Activated T-cell treated with anti-CD3 and anti-CD28 coated beads, Interleukin-2, amount 50 U/mL, for 24 hours (primary cell): ENCODE measurements around the gene ARHGEF35.

Source experiments
- DNase-seq: peaks from one replicate; pipeline ENCODE4 v3.0.0-alpha.2; 2020
- H3K27ac Mint-ChIP-seq: 2 replicates; pipeline ENCODE4 v1.8.0; 2020; ENCODE audit warnings: mild to moderate bottlenecking, mixed read lengths
- H3K27me3 Mint-ChIP-seq: 2 replicates; pipeline ENCODE4 v1.8.0; 2020; ENCODE audit warnings: mixed read lengths
- H3K36me3 Mint-ChIP-seq: 2 replicates; pipeline ENCODE4 v1.8.0; 2020; ENCODE audit warnings: low read depth, mixed read lengths
- H3K4me1 Mint-ChIP-seq: 2 replicates; pipeline ENCODE4 v1.8.0; 2020; ENCODE audit warnings: low read depth, mixed read lengths
- H3K4me3 Mint-ChIP-seq: 2 replicates; pipeline ENCODE4 v1.8.0; 2020; ENCODE audit warnings: mild to moderate bottlenecking, moderate library complexity, mixed read lengths
- H3K9me3 Mint-ChIP-seq: 2 replicates; pipeline ENCODE4 v1.8.0; 2020; ENCODE audit warnings: mixed read lengths

ARHGEF35 gene

DNA sequence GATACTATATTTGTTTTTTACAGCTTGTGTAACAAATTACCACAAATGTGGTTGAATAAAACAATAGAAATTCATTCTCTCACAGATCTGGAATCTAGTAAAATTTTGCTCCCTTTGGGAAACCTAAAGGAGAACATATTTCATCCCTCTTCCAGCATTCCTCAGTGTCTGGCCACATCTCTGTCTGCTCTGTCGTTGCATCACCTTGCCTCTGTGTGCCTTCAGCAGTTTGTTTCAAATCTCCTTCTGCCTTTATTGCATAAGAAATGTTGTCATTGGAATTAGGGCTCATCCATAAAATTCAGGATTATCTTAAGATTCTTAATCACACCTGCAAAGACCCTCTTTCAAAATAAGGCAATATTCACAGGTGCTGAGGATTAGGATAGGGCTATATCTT lies 58.1 kb downstream of the ARHGEF35 start:
- H3K36me3 Mint-ChIP-seq, result no peaks in the 10 kb centered on the region
- H3K9me3 Mint-ChIP-seq, result no peaks in the 10 kb centered on the region
- H3K4me1 Mint-ChIP-seq, result no peaks in the 10 kb centered on the region
- no peak overlapping the region for H3K4me3 Mint-ChIP-seq
- no peaks in the 10 kb centered on the region for H3K27me3 Mint-ChIP-seq
- H3K27ac Mint-ChIP-seq, result no peak overlapping the region
- no peak for DNase-seq
